ENCODE data around the gene TNNT1. TPM values are rescaled to one million over a fixed set of nuclear protein-coding genes. Genes with fewer than 3 reads are reported as not detected.

TNNT1 gene
- total RNA-seq, 1 donor from 2014 or later: 8.3 TPM

DNA sequence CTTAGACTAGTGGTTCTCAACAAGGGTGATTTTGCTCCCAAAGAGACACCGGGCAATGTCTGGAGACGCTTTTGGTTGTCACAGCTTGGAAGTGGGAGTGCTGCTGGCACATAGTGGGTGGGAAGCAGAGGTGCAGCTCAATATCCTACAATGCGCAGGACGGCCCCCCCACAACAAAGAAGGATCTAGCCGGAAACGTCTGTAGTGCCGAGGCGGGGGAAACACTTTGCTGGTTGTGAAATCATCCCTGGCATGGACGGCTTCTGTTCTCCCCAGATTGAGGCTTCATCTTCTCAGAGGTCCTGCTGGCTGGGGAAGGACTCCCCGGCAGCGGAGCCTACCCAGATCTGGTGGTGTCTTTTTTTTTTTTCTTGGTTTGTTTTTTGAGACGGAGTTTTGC is 44.5 kb upstream of the TNNT1 start:
- no peak overlapping the region for H3K4me2 ChIP-seq (ENCODE audit: low read length)
- peaks cover 3% of the 10 kb centered on the region for H3K4me1 ChIP-seq (ENCODE audit: insufficient read depth, low read length)
- H3K27ac ChIP-seq (ENCODE audit: low read depth, low read length): no peak overlapping the region
- no peak overlapping the region for H3K4me3 Mint-ChIP-seq (ENCODE audit: unreplicated experiment)
- H3K9me3 Mint-ChIP-seq (ENCODE audit: unreplicated experiment): peaks cover 2% of the 10 kb centered on the region
- FAIRE-seq (no peak), DNase-seq (ENCODE audit: low read depth) (no peak)
- peaks cover 26% of the 10 kb centered on the region for H3K27me3 Mint-ChIP-seq (ENCODE audit: low read depth, unreplicated experiment)
- H3K36me3 Mint-ChIP-seq (ENCODE audit: low read depth, unreplicated experiment): peaks cover 3% of the 10 kb centered on the region
- H3K27me3 ChIP-seq (ENCODE audit: insufficient read depth, low read length): no peaks in the 10 kb centered on the region
- H3K4me1 Mint-ChIP-seq (ENCODE audit: low read depth, unreplicated experiment): no peaks in the 10 kb centered on the region
- H3K9ac ChIP-seq (ENCODE audit: low read length): no peak overlapping the region
- H3K4me3 ChIP-seq (ENCODE audit: insufficient read depth, low read depth, low read length): no peak overlapping the region
- no peaks in the 10 kb centered on the region for H3K36me3 ChIP-seq (ENCODE audit: insufficient read depth, low read length)
- H3K27ac Mint-ChIP-seq (ENCODE audit: unreplicated experiment): no peak overlapping the region
- no peak overlapping the region for H2AFZ ChIP-seq (ENCODE audit: low read depth, low read length)
- H4K20me1 ChIP-seq (ENCODE audit: insufficient read depth, low read length): no peaks in the 10 kb centered on the region
- no peaks in the 10 kb centered on the region for H3K79me2 ChIP-seq (ENCODE audit: insufficient read depth, low read length)
- no peak for TF ChIP-seq EZH2 (IDR thresholded peaks at IDR 0.05; ENCODE audit: insufficient read depth, low read length)
- TF ChIP-seq, protein P1, sequence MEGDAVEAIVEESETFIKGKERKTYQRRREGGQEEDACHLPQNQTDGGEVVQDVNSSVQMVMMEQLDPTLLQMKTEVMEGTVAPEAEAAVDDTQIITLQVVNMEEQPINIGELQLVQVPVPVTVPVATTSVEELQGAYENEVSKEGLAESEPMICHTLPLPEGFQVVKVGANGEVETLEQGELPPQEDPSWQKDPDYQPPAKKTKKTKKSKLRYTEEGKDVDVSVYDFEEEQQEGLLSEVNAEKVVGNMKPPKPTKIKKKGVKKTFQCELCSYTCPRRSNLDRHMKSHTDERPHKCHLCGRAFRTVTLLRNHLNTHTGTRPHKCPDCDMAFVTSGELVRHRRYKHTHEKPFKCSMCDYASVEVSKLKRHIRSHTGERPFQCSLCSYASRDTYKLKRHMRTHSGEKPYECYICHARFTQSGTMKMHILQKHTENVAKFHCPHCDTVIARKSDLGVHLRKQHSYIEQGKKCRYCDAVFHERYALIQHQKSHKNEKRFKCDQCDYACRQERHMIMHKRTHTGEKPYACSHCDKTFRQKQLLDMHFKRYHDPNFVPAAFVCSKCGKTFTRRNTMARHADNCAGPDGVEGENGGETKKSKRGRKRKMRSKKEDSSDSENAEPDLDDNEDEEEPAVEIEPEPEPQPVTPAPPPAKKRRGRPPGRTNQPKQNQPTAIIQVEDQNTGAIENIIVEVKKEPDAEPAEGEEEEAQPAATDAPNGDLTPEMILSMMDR (IDR thresholded peaks at IDR 0.05; ENCODE audit: insufficient read depth, low read depth, low read length): no peak
- H3K9me3 ChIP-seq (ENCODE audit: insufficient read depth, low read depth, low read length): no peaks in the 10 kb centered on the region

- TF ChIP-seq, protein P1 (IDR thresholded peaks at IDR 0.05; ENCODE audit: insufficient read depth, low read depth, low read length): no peak
- TF ChIP-seq EZH2 (IDR thresholded peaks at IDR 0.05; ENCODE audit: insufficient read depth, low read length): no peak
- Mint-ChIP-seq H3K27ac (ENCODE audit: unreplicated experiment) (no peak overlapping the region), H3K4me1 (ENCODE audit: low read depth, unreplicated experiment) (no peaks in the 10 kb centered on the region), H3K9me3 (ENCODE audit: unreplicated experiment) (no peaks in the 10 kb centered on the region), H3K27me3 (ENCODE audit: low read depth, unreplicated experiment) (peaks cover 40% of the 10 kb centered on the region), H3K4me3 (ENCODE audit: unreplicated experiment) (no peak overlapping the region), H3K36me3 (ENCODE audit: low read depth, unreplicated experiment) (no peaks in the 10 kb centered on the region)
- Histone ChIP-seq H3K4me3 (ENCODE audit: insufficient read depth, low read depth, low read length) (no peak overlapping the region), H4K20me1 (ENCODE audit: insufficient read depth, low read length) (no peaks in the 10 kb centered on the region), H3K27me3 (ENCODE audit: insufficient read depth, low read length) (no peaks in the 10 kb centered on the region), H3K4me2 (ENCODE audit: low read length) (peak overlapping the region; percentile 21), H3K9me3 (ENCODE audit: insufficient read depth, low read depth, low read length) (no peaks in the 10 kb centered on the region), H3K4me1 (ENCODE audit: insufficient read depth, low read length) (peaks cover 3% of the 10 kb centered on the region), H2AFZ (ENCODE audit: low read depth, low read length) (peak overlapping the region; percentile 49), H3K79me2 (ENCODE audit: insufficient read depth, low read length) (no peaks in the 10 kb centered on the region), H3K9ac (ENCODE audit: low read length) (peak overlapping the region; percentile 48), H3K27ac (ENCODE audit: low read depth, low read length) (peak overlapping the region; percentile 54), H3K36me3 (ENCODE audit: insufficient read depth, low read length) (no peaks in the 10 kb centered on the region)
- no peak for FAIRE-seq
- DNase-seq (ENCODE audit: low read depth): peak; percentile 96
Measured at GRCh38 chr19:55189403-55189835, 40.4 kb upstream of the TNNT1 start.

GRCh38 chr19:55188625-55189024 is 39.6 kb upstream of the TNNT1 start:
- H3K27ac ChIP-seq (ENCODE audit: low read depth, low read length): peak overlapping the region; percentile 54
- H3K4me3 Mint-ChIP-seq (ENCODE audit: unreplicated experiment): no peak overlapping the region
- no peaks in the 10 kb centered on the region for H3K36me3 Mint-ChIP-seq (ENCODE audit: low read depth, unreplicated experiment)
- no peaks in the 10 kb centered on the region for H3K36me3 ChIP-seq (ENCODE audit: insufficient read depth, low read length)
- no peak overlapping the region for H3K27ac Mint-ChIP-seq (ENCODE audit: unreplicated experiment)
- H3K27me3 ChIP-seq (ENCODE audit: insufficient read depth, low read length): no peaks in the 10 kb centered on the region
- no peak overlapping the region for H2AFZ ChIP-seq (ENCODE audit: low read depth, low read length)
- FAIRE-seq (no peak), DNase-seq (ENCODE audit: low read depth) (no peak)
- peaks cover 40% of the 10 kb centered on the region for H3K27me3 Mint-ChIP-seq (ENCODE audit: low read depth, unreplicated experiment)
- H4K20me1 ChIP-seq (ENCODE audit: insufficient read depth, low read length): no peaks in the 10 kb centered on the region
- no peaks in the 10 kb centered on the region for H3K4me1 Mint-ChIP-seq (ENCODE audit: low read depth, unreplicated experiment)
- H3K9ac ChIP-seq (ENCODE audit: low read length): peak overlapping the region; percentile 48
- no peak overlapping the region for H3K4me3 ChIP-seq (ENCODE audit: insufficient read depth, low read depth, low read length)
- no peaks in the 10 kb centered on the region for H3K79me2 ChIP-seq (ENCODE audit: insufficient read depth, low read length)
- H3K4me1 ChIP-seq (ENCODE audit: insufficient read depth, low read length): peaks cover 3% of the 10 kb centered on the region
- no peaks in the 10 kb centered on the region for H3K9me3 ChIP-seq (ENCODE audit: insufficient read depth, low read depth, low read length)
- TF ChIP-seq EZH2 (IDR thresholded peaks at IDR 0.05; ENCODE audit: insufficient read depth, low read length): no peak
- TF ChIP-seq, protein P1 (IDR thresholded peaks at IDR 0.05; ENCODE audit: insufficient read depth, low read depth, low read length): no peak
- peak overlapping the region; percentile 21 for H3K4me2 ChIP-seq (ENCODE audit: low read length)
- no peaks in the 10 kb centered on the region for H3K9me3 Mint-ChIP-seq (ENCODE audit: unreplicated experiment)

Measured in astrocyte (in vitro differentiated cells and primary cell).